ENCODE measurements around the gene RSF1.

The RSF1 gene

DNA sequence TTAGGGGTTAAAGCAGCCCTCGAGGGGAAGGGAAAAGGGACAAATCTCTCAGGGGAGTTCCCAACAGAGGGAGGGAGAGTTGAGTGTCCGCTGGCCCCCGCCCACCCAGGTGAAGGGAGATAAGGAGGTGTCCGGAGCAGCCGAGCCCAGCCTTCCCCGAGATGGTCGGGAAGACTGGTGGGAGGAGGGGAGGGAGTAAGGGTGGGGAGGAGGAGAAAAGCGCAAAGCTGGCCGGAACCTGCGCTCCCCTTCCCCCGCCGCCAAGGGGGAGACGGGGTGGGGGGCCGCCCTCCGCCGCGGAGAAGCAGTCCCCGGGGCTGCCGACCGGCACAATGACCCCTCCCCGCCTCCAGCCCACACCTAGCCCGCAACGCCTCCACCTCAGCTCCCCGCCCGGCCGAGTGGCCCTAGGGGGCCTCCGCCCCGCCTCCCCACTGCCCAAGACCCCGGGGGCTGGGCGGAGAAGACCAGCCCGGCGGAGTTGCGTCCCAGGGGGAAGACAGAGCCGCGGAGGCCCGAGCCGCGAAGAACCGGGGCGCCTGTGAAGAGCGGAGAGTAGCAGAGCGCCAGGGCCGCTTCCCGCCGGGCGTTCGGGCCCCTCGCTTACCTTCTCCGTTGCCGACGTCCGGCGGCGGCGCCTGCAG is 479 bp downstream of the RSF1 start:
- TF ChIP-seq, protein P1, sequence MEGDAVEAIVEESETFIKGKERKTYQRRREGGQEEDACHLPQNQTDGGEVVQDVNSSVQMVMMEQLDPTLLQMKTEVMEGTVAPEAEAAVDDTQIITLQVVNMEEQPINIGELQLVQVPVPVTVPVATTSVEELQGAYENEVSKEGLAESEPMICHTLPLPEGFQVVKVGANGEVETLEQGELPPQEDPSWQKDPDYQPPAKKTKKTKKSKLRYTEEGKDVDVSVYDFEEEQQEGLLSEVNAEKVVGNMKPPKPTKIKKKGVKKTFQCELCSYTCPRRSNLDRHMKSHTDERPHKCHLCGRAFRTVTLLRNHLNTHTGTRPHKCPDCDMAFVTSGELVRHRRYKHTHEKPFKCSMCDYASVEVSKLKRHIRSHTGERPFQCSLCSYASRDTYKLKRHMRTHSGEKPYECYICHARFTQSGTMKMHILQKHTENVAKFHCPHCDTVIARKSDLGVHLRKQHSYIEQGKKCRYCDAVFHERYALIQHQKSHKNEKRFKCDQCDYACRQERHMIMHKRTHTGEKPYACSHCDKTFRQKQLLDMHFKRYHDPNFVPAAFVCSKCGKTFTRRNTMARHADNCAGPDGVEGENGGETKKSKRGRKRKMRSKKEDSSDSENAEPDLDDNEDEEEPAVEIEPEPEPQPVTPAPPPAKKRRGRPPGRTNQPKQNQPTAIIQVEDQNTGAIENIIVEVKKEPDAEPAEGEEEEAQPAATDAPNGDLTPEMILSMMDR (IDR thresholded peaks at IDR 0.05; ENCODE audit: borderline replicate concordance, control extremely low read depth, extremely low read depth, insufficient read depth, missing control alignments) = no peak
- peak; percentile 60 for DNase-seq (ENCODE audit: low spot score)
- in situ Hi-C loops (cut with MboI; ENCODE audit: low sequenced_read_pairs, unreplicated experiment) = no loop called here

DNA sequence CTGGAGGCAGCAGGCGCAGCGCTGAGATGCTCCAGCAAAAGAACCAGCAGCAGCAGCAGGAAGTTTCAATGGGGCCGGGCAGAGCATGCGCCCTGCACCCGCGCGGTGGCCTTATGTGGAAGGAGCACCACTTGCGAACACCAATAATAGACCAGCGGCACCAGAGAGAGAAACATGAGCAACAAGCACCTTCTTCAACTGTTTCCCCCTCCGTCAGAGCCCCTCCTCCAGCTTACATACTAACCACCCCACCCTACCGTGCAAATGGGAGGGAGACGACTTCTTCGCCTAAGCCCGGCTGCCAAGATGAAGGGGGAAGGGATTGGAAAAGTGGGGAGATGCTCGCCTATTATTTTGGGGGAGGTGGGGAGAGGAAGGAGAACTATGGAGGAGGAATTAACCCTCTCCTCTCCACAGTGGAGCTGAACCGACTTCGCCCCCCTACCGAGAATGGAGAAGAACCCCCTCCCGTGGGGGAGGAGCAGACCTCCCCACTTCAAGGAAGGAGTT is 1.1 kb downstream of the RSF1 start:
- TF ChIP-seq, protein P1 (IDR thresholded peaks at IDR 0.05; ENCODE audit: borderline replicate concordance, control extremely low read depth, extremely low read depth, insufficient read depth, missing control alignments) = no peak
- in situ Hi-C loops (cut with MboI; ENCODE audit: low sequenced_read_pairs, unreplicated experiment) = no loop called here
- peak; percentile 83 for DNase-seq (ENCODE audit: low spot score)

DNA sequence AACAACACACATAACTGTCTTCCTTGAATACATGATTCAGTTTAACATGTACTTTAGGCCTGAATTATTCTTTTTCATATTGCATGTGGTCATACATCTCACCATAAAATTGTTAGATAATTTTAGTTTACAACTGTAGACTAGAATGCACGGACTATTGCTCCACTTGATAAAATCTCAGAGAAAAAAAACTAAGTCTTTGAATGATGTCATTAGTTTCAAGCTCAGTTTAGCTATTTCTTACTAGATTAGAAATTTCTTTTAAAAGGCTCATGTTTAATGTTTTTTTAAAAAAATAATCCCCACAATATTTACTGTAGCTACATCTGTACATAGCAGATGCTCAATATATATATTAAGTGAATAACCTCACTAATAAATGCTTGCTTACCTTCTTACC is 5.1 kb downstream of the RSF1 start:
- in situ Hi-C loops (cut with MboI; ENCODE audit: low sequenced_read_pairs, unreplicated experiment) = no loop called here

DNA sequence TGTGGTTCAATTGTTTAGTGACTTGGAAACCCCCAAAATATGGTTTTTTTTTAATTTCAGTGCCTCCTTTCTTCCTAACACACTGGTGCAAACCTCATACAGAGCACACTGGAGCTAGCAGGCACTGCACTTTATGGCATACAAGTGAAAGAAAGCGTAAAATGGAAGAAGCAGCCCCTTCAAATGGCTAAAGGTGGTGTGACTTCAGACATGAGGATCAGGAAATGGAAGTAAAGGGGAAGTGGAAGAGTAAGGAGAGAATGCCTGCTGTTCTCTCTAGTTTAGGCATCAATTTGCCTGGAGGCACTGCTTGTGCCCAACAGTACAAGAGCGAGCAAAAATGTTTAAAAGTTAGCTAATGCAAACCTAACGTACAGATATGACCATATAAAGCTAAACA is 5.7 kb downstream of the RSF1 start:
- TF ChIP-seq, protein P1 (IDR thresholded peaks at IDR 0.05; ENCODE audit: borderline replicate concordance, control extremely low read depth, extremely low read depth, insufficient read depth, missing control alignments) = no peak
- no peak for DNase-seq (ENCODE audit: low spot score)
- in situ Hi-C loops (cut with MboI; ENCODE audit: low sequenced_read_pairs, unreplicated experiment) = no loop called here

More for the DNA sequence above, 5.1 kb downstream of the RSF1 start:
- TF ChIP-seq, protein P1 (IDR thresholded peaks at IDR 0.05; ENCODE audit: borderline replicate concordance, control extremely low read depth, extremely low read depth, insufficient read depth, missing control alignments) = no peak
- DNase-seq (ENCODE audit: low spot score) = no peak

DNA sequence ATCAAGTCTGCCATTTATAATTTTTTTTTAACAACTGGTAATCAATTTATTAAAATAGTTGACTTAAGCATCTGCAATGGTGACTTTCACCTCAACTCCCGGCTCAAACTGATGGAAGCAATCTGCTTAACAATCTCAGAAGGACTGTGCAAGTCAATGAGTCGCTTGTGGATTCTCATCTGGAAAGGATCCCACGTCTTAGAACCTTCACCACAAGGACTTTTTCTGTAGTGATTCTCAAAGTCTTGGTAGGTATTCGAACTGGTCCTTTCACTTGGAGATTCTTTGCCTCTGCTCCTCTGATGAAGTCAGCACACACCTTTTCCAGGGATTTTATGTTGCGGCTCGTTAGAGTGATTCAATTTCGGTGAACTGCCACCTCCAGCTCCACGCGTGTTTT is 7.3 kb downstream of the RSF1 start:
- DNase-seq (ENCODE audit: low spot score) = no peak
- in situ Hi-C loops (cut with MboI; ENCODE audit: low sequenced_read_pairs, unreplicated experiment) = no loop called here
- TF ChIP-seq, protein P1 (IDR thresholded peaks at IDR 0.05; ENCODE audit: borderline replicate concordance, control extremely low read depth, extremely low read depth, insufficient read depth, missing control alignments) = no peak

DNA sequence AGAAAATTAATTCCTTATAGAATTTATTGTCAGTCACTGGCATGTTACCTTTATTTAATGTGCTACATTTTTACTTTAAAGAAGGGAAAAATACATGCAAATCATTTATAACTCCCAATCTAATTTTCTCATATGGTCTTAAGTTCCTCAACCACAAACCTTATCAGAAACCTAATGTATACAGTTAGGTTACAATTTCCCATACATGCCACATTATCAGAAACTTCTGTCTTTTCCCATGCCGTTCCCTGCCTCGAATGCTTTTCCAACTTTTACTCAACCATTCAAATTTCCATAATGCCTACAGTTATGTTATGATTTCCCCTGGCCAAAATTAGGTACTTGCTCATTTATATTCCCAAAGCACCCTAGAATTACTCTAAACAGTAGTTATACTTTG is 13.5 kb downstream of the RSF1 start:
- TF ChIP-seq, protein P1 (IDR thresholded peaks at IDR 0.05; ENCODE audit: borderline replicate concordance, control extremely low read depth, extremely low read depth, insufficient read depth, missing control alignments) = no peak
- no peak for DNase-seq (ENCODE audit: low spot score)
- in situ Hi-C loops (cut with MboI; ENCODE audit: low sequenced_read_pairs, unreplicated experiment) = no loop called here

All from GM13976 (cell line).